HG02973 (cell line): ENCODE measurements around the gene PRR5L.
"Not testable (repeated sequence)": the region's sequence is repeated elsewhere in the genome, so short reads cannot be mapped to it uniquely, and the experiment has no call there.

ENCODE experiments used
- ATAC-seq: cut with Tn5 transposase; IDR thresholded peaks from one replicate; pipeline ENCODE4 v1.9.1; 2021; ENCODE audit warnings: moderate library complexity; ENCODE audit not compliant: unreplicated experiment

The PRR5L gene

DNA sequence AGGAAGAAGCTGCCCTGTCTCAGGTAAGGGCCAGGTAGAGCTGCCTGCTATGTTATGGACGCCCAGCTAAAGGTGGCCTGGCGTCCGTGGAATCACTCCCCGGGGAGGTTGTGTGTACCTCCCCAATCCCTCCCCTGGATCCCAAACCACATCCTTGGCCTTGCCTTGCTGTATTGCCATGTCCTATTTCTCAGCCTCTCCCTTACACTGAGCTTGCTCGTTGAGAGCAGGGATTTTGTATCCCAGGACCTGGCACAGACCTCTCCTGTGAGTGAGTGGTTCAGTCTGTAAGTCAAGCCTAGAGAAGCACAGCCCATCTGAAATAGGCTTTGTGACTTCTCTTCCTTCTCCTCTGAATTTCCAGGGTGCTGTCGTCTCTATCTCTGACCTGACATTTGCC lies 160.1 kb downstream of the PRR5L start:
- no peak for ATAC-seq

DNA sequence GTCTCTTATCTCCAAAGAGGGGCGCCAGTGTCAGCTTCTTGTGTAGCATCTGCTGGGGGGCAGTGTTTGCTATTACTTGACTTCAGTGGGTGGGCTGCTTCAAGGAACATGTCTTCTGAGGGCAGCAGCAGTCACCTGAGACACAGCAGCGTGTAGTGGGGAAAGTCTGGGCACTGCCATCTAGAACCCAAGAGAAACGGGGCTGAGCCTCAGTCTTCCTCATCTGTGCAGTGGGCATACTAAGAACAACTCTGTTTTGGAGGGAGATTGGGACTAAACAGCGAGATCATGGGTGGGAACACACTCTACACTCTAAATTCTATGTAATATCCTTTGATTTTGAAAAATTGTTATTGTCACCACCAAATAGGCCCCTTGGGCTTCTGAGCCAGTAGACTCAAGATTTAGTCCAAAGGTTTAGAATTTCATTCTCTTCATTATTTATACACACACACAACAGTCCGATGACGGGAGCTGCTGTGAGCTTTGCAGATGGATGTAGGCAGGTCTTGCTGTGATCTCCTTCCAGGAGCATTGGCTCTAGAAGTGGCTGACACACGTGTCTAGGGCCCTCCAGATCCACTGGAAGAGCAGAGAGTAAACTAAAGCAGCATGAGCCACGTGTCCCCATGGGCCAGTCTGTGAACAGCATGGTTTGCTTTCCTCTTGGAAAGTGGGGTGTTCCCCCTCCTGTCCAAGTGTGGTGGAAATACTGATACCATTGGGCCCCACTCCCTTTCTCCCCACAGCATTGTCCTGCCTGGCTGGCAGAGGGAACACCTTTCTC lies 162.2 kb downstream of the PRR5L start:
- no peak for ATAC-seq

DNA sequence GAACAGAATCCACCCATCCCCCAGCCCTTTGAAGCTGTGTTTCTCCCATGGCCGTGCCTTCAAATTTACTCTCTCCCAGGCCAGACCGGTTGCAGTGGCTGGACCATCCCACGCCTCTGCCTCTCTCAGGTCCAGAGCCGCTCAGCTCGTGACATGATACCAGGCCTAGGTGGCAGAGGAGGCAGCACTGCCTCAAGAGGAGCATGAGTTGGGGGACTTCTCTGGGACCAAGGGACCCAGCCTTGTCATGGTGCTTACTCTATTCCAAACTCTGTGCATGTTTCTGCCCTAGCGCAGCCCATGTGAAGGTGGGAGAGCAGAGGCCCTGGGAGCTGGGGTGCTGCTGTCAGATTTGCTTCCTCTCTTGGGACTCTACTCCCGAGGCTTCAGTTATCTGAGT lies 163.0 kb downstream of the PRR5L start:
- ATAC-seq: no peak

GRCh38 chr11:36460220-36460619 lies 164.1 kb downstream of the PRR5L start:
- no peak for ATAC-seq

DNA sequence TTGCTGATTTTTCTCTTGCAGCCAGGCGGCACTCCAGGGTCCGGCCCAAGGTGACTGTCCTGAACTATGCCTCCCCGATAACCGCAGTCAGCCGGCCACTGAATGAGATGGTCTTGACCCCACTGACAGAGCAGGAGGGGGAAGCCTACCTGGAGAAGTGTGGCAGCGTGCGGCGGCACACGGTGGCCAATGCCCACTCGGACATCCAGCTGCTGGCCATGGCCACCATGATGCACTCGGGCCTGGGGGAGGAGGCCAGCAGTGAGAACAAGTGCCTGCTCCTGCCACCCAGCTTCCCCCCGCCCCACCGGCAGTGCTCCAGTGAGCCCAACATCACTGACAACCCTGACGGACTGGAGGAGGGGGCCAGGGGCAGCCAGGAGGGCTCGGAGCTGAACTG lies 166.2 kb downstream of the PRR5L start:
- ATAC-seq: no peak

DNA sequence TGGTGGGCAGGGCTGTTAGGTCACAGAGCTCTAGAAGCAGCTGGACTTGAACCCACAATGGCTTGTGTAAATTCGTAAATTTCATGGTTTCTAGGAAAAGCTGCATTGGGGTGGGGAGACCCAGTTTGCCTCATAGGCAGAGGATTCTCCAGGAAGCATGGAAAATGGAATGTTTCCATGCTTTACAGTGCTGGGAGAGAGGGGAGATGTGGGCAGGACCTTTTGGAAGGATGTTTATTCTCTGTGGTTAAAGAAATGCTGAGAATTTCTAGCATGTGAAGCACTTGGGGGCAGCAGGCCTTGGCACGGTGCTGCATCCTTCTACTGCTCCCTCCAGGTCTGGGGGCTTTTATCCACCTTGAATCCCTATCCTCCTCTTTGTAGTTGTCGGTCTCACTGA lies 167.7 kb downstream of the PRR5L start:
- no peak for ATAC-seq

GRCh38 chr11:36464720-36465119 lies 168.6 kb downstream of the PRR5L start:
- no peak for ATAC-seq

GRCh38 chr11:36465449-36466163 lies 169.5 kb downstream of the PRR5L start:
- no peak for ATAC-seq

DNA sequence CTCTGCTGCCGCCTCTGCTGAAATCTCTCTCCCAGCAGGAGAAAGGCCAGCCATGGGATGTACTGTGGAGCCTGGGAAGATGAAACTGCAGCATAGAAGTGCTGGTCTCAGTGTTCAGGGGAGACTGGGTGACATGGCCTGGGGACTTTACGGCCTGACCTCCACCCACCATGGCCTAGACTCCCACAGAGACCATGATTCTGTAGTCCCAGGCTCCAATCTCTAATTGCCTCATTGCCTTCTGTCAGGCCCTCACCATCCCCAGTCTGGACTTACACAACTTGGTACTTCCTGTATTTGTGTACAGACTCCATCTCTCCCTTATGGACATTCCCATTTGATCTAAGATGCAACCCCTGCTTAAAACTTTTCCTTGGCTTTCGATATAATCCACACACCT lies 170.9 kb downstream of the PRR5L start:
- no peak for ATAC-seq

GRCh38 chr11:36467916-36468315 lies 171.8 kb downstream of the PRR5L start:
- ATAC-seq: no peak

DNA sequence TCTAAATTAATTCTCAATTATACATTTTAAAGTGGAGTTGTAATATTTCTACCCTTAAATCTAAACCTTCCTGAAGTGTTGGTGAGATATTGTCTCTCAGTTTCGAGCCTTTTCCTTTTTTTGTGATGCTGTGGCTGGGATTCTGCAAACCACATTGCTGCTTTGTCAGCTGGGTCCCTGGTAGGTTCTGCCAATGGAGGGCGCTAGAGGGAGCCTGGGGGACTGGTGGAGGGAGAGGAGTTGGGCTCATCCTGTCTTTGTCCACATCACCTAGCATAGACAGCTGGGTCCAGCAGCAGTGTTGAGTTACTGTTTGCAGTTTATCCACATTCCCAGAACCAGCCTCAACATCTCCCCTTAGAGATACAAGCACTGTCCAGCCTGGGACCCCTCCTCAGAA lies 173.0 kb downstream of the PRR5L start:
- ATAC-seq: no peak

GRCh38 chr11:36469881-36470802 lies 174.1 kb downstream of the PRR5L start:
- ATAC-seq: no peak

DNA sequence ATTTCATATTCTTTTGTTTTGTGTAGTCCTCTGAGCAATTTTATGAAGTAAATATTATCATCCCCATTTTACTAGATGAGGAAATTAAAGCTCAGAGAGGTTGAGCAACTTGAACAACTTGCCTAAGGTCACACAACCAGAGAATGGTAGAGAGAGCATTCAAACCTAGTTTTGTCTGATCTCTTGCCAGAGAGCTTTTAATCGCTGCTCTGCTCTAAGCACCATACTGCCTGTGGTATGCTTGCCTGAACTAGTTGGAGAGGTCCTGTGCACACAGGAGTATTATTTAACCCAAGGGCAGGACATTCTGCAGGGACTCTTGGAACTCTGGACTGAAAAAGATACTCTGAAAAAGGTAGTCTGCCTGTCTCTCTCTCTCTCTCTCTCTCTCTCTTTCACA lies 175.5 kb downstream of the PRR5L start:
- ATAC-seq: no peak

DNA sequence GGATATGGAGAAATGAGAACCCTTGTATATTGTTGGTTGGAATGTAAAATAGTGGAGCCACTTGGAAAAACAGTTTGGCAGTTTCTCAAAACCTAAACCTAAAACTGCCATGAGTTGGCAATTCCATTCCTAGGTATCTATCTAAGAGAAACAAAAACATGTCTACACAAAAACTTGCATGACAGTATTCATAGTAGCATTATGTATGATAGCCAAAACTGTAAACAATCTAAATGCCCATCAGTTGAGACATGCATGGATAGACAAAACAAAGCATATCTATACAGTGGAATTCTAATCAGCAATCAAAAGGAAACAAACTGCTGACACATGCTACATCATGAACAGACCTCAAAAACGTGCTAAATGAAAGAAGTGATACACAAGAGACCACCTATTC lies 179.1 kb downstream of the PRR5L start:
- no peak for ATAC-seq

- ATAC-seq: no peak
Measured at GRCh38 chr11:36478700-36479329, 182.7 kb downstream of the PRR5L start.

DNA sequence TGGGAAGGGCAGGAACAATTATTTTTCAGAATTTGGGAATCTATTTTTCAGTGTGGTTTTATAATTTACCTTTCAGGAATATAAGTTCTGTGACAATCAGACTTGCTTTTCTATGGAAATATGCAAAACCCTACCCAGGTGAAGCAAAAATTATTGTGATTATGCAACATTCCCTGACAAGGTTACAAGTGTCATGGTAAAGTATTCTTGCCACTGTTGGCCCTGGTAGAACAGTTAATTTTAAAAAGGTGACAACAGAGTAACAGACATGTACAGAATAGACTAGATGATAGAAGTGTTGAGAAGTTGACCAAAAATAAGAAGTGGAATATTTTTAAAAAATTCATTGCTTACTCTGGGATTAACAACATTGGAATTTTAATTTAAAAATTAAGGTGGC lies 184.7 kb downstream of the PRR5L start:
- no peak for ATAC-seq

DNA sequence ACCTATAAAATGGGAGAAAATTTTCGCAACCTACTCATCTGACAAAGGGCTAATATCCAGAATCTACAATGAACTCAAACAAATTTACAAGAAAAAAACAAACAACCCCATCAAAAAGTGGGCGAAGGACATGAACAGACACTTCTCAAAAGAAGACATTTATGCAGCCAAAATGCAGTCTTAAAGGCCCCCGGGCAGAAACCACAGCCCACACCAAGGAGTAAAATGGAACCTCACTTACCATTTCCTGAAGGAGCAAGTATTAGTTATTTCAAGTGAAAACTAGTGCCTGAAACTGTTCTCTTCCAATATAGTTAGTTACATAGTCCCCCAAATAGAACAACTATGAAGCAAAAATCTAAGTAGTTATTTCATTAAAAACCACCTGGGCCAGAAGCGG lies 187.0 kb downstream of the PRR5L start:
- not testable (repeated sequence) for ATAC-seq

DNA sequence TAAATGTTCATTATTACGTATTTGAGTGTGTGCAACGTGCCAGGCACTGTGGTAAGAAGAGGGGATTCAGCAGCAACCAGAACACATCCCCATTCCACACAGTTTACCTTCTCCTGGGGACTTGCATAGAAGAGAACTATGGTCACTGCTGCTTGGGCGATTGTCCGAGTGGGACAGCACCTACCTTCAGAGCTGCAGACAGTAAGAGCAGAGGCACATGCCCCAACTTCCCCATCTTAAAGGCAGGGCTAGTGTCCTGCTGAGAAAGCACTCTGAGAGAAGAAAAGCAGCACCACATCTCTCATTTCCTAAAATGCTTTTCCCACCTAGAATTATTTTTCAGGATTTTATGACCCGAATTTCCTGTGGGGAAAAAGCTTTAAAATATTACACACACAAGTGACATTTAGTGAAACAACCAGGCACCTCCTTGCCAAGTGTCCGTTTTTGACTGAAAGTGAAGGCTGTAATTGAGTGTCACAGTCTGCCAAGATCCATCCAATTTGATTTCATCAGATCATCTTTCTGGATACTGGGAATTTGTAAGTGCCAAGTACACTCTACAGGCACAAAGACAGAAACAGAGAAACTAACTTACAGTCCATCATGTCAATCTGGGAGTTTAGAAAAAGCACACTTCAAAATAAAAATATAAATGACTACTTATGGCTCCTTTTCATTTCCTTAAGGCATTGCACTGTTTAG lies 189.4 kb downstream of the PRR5L start:
- no peak for ATAC-seq

- ATAC-seq: no peak
Measured at GRCh38 chr11:36487619-36488018, 191.5 kb downstream of the PRR5L start.

DNA sequence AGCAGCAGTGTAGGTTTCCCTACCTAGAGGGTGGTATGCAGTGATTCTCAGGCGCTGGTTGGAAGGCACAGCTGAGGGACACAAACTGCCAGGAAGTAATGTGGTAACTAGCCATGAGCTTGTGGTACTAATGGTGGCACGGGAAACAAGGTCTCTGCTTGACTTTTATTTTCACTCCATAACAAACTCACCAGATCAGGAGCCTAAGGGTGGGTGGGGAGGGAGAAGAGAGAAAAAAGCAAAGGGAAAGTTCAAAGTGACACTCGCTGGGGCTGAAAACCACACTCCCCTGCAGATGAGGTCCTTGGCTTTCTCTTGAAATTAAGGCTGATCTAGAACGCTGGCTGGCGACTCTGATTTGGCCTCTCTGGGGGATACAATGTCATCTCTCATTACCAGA lies 192.0 kb downstream of the PRR5L start:
- ATAC-seq: peak; percentile 57
